ENCODE results near the gene MFAP2. TPM values are rescaled to one million over a fixed set of nuclear protein-coding genes. Genes with fewer than 3 reads are reported as not detected.

MFAP2 gene
- total and polyA plus RNA-seq, 2 of the 8 experiments (the other 6 are each of a cell fraction or from before 2014, with no cell fraction given) = 172 to 326 TPM

DNA sequence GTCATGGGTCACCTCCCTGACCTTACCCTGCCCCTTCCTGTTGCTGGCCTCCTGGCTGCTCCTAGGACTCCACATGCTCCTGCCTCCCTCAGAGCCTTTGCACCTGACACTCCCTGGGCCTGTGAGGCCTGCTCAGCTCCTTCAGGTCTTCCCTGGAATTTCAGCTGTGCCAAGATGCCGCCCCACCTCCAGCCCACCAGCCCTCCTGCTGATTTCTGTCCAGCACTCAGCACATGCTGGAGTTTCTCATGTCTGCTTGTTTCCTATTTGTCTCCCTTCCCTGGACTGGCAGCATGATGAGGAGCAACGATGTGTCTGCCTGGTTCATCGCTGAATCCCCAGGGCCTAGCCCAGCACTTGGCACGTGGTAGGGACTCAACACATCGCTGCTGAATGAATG lies 3.0 kb downstream of the MFAP2 start:
- H3K14ac ChIP-seq (ENCODE audit: insufficient read length) = no peak overlapping the region
- H3K4me2 ChIP-seq (ENCODE audit: insufficient read depth in 1 of 2, low read depth in 2 of 2, low read length in 2 of 2) = no peak overlapping the region
- H3K27ac ChIP-seq (ENCODE audit: low read depth, low read length) = no peak overlapping the region
- POLR2A ChIA-PET (ENCODE audit: partially characterized antibody) = interaction anchor here (1.4 to 6.6 kb wide), 5 partner anchors 9 to 36 kb away, joined by 5 to 92 read pairs (median 16); no protein-coding TSS in a partner anchor
- no peak overlapping the region for H2BK20ac ChIP-seq (ENCODE audit: low read length)
- no peak overlapping the region for H3K4me3 ChIP-seq (ENCODE audit: extremely low read depth in 1 of 4, insufficient read depth in 2 of 4, low read depth in 3 of 4, low read length in 4 of 4)
- H3K23ac ChIP-seq (ENCODE audit: insufficient read length) = no peak overlapping the region
- H4K20me1 ChIP-seq (replicated peaks in 1 of 2; ENCODE audit: control insufficient read depth in 1 of 2, insufficient read depth in 2 of 2, low read length in 2 of 2) = peaks cover 10 to 23% of the 10 kb centered on the region in 2 experiments
- no peak overlapping the region for H4K5ac ChIP-seq (ENCODE audit: insufficient read length, low read depth, low read length)
- H3K23me2 ChIP-seq (ENCODE audit: low read depth, low read length) = peaks cover 6% of the 10 kb centered on the region
- H3K9me3 ChIP-seq (ENCODE audit: insufficient read depth in 2 of 2, low read depth in 1 of 2, low read length in 1 of 2) = no peaks in the 10 kb centered on the region
- peaks cover 0 to 27% of the 10 kb centered on the region in 2 experiments; a peak in 2 of 4 replicates for H3K79me2 ChIP-seq (ENCODE audit: control insufficient read depth in 1 of 2, insufficient read depth in 2 of 2, low read length in 2 of 2)
- no peak overlapping the region for H2BK15ac ChIP-seq (ENCODE audit: low read length)
- peaks cover 9 to 31% (median 19%) of the 10 kb centered on the region in 4 experiments for H3K36me3 ChIP-seq (ENCODE audit: control insufficient read depth in 2 of 4, insufficient read depth in 4 of 4, low read length in 3 of 4)
- peaks cover 12% of the 10 kb centered on the region for H3K79me1 ChIP-seq (ENCODE audit: low read depth, low read length)
- CTCF ChIA-PET (ENCODE audit: partially characterized antibody) = interaction anchor here (1.0 to 14.2 kb wide), 4 partner anchors 10 to 69 kb away, joined by 3 to 267 read pairs (median 14); no protein-coding TSS in a partner anchor
- no peak overlapping the region for H2BK120ac ChIP-seq (replicated peaks; ENCODE audit: low read depth, low read length)
- TF ChIP-seq RAD21 (IDR thresholded peaks at IDR 0.05 in 1 of 2, conservative IDR thresholded peaks at IDR 0.05 in 1 of 2; ENCODE audit: low read depth in 2 of 2, low read length in 2 of 2) (no peak), KDM5A (IDR thresholded peaks at IDR 0.05; ENCODE audit: low read length) (no peak), CREB1 (IDR thresholded peaks at IDR 0.05) (no peak), NRF1 (IDR thresholded peaks at IDR 0.05; ENCODE audit: low read depth, low read length) (no peak), CHD2 (IDR thresholded peaks at IDR 0.05; ENCODE audit: low read length) (no peak), PHF8 (conservative IDR thresholded peaks at IDR 0.05; ENCODE audit: low read depth, low read length) (no peak), BRCA1 (IDR thresholded peaks at IDR 0.05; ENCODE audit: low read depth, low read length) (no peak), BACH1 (IDR thresholded peaks at IDR 0.05; ENCODE audit: low read length) (no peak), JUND (IDR thresholded peaks at IDR 0.05; ENCODE audit: low read length) (no peak), KDM1A (IDR thresholded peaks at IDR 0.05; ENCODE audit: borderline replicate concordance, low read length) (no peak), BCL11A (IDR thresholded peaks at IDR 0.05; ENCODE audit: low read depth in 2 of 2, low read length in 2 of 2) (no peak), SAP30 (IDR thresholded peaks at IDR 0.05; ENCODE audit: insufficient read depth, insufficient replicate concordance, low read length) (no peak)
- no peak overlapping the region for H2AK5ac ChIP-seq (ENCODE audit: low read depth, low read length)
- 91% methylated on average over 5 of the region's 5 CpGs; no CpG with 5 or more reads in 1 of the 2 experiments for WGBS, 2 experiments (ENCODE audit: extremely low coverage in 1 of 2, insufficient coverage in 1 of 2, insufficient read length in 1 of 2, insufficient replicate concordance in 2 of 2, low coverage in 1 of 2, low lambda C conversion rate in 2 of 2, missing lambda C conversion rate in 1 of 2)
- no peak overlapping the region for H3K18ac ChIP-seq (ENCODE audit: extremely low read depth, low read length)
- no peak overlapping the region for H3K56ac ChIP-seq (replicated peaks; ENCODE audit: insufficient read length, low read depth, low read length)
- H4K8ac ChIP-seq (ENCODE audit: extremely low read depth, insufficient read depth, low read length) = no peak overlapping the region
- no peak overlapping the region; the same call in 1 of the 2 replicates for H2BK5ac ChIP-seq (ENCODE audit: low read depth, low read length)
- H3K9ac ChIP-seq (replicated peaks in 1 of 4; ENCODE audit: extremely low read depth in 1 of 4, low read depth in 3 of 4, low read length in 3 of 4) = no peak overlapping the region
- H2BK12ac ChIP-seq (ENCODE audit: low read depth, low read length) = no peak overlapping the region
- no peak for DNase-seq (ENCODE audit: low read depth in 1 of 2, low spot score in 2 of 2)
- H3K27me3 ChIP-seq (replicated peaks in 1 of 4; ENCODE audit: control insufficient read depth in 3 of 4, extremely low read depth in 1 of 4, insufficient read depth in 3 of 4, low read length in 3 of 4) = peaks cover 0 to 3% (median 0%) of the 10 kb centered on the region in 4 experiments; a peak in 1 of 7 replicates
- H3K4ac ChIP-seq (replicated peaks; ENCODE audit: insufficient read length, low read depth, low read length) = no peak overlapping the region
- no peak overlapping the region for H2AFZ ChIP-seq (ENCODE audit: low read length)
- no peak for FAIRE-seq
- H4K91ac ChIP-seq (replicated peaks; ENCODE audit: insufficient read length, low read length) = no peak overlapping the region
- H3K4me1 ChIP-seq (replicated peaks in 1 of 4; ENCODE audit: control insufficient read depth in 3 of 4, insufficient read depth in 4 of 4, low read length in 3 of 4) = peaks cover 0 to 20% (median 13%) of the 10 kb centered on the region in 4 experiments; a peak in 6 of 7 replicates
